Ascending aorta (tissue), 2 donors: ENCODE measurements around the gene ARL2. TPM values are rescaled to one million over a fixed set of nuclear protein-coding genes. Genes with fewer than 3 reads are reported as not detected.

Source experiments
- DNase-seq, 2 donors: peaks; one replicate each; pipeline ENCODE4 v3.0.0-alpha.2; 2019; ENCODE audit warnings: low spot score in 2 of 2
- H3K27ac ChIP-seq, 2 donors: fragments of 200-600 bp; sonication (generic); one replicate each; pipeline ENCODE4 v1.5.1; 2016 to 2017; ENCODE audit warnings: mild to moderate bottlenecking in 1 of 2
- H3K27me3 ChIP-seq: fragments of 200-600 bp; sonication (generic); one replicate; pipeline ENCODE4 v1.5.1; 2017
- H3K36me3 ChIP-seq, 2 donors: fragments of 200-600 bp; sonication (generic); one replicate each; pipeline ENCODE4 v1.5.1; 2016
- H3K4me1 ChIP-seq, 2 donors: fragments of 200-600 bp; sonication (generic); one replicate each; pipeline ENCODE4 v1.5.1; 2016 to 2017; ENCODE audit warnings: mild to moderate bottlenecking in 1 of 2
- H3K4me3 ChIP-seq, 2 donors: fragments of 200-600 bp; sonication (generic); one replicate each; pipeline ENCODE4 v1.5.1; 2016 to 2017; ENCODE audit warnings: mild to moderate bottlenecking in 1 of 2
- H3K9me3 ChIP-seq, 2 donors: fragments of 200-600 bp; sonication (generic); one replicate each; pipeline ENCODE4 v1.5.1; 2016
- intact Hi-C: fragments of 100-400 bp; cut with DNase I; formaldehyde crosslinking; loops from one replicate; pipeline ENCODE4 v1.15.1; 2023
- total RNA-seq: library from RNA; depleted of rRNA; stranded (reverse); fragments of >200 nt; gene quantifications from one replicate; pipeline ENCODE4 v1.1.0, GENCODE V29; 2016
- TF ChIP-seq, protein P1 (sequence below), 3 experiments: fragments of 200-600 bp in 2 of 3; fragments of 450-650 bp in 1 of 3; sonication (generic) in 2 of 3; IDR thresholded peaks; one replicate each; pipeline ENCODE4 v1.5.1; 2016 to 2019; ENCODE audit warnings: antibody characterized with exemption in 3 of 3, mild to moderate bottlenecking in 1 of 3, moderate library complexity in 1 of 3

Gene ARL2
- total RNA-seq, 1 donor from 2014 or later: 187 TPM

DNA sequence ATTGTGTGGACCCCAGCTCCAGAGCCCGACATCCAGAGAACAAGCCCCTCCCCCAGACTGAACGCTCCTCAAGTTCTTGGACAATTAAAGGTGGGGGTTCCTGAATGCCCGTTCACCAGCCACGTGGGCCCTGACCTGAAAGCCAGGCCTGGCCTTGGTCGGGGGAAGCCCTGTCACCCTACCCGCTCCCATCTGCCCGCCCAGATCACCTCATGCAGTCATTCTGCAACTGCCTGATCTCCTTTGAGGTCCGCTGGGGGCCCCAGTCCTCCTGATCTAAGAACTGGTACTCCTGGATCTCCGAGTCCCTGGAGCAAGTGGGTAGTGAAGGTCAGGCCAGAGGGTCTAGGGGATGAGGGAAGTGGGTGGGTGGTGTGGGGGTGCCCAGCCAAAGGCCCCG lies 53.5 kb downstream of the ARL2 start:
- H3K4me3 ChIP-seq: no peak overlapping the region
- intact Hi-C loops: no loop called here
- no peak overlapping the region for H3K27ac ChIP-seq
- TF ChIP-seq, protein P1, sequence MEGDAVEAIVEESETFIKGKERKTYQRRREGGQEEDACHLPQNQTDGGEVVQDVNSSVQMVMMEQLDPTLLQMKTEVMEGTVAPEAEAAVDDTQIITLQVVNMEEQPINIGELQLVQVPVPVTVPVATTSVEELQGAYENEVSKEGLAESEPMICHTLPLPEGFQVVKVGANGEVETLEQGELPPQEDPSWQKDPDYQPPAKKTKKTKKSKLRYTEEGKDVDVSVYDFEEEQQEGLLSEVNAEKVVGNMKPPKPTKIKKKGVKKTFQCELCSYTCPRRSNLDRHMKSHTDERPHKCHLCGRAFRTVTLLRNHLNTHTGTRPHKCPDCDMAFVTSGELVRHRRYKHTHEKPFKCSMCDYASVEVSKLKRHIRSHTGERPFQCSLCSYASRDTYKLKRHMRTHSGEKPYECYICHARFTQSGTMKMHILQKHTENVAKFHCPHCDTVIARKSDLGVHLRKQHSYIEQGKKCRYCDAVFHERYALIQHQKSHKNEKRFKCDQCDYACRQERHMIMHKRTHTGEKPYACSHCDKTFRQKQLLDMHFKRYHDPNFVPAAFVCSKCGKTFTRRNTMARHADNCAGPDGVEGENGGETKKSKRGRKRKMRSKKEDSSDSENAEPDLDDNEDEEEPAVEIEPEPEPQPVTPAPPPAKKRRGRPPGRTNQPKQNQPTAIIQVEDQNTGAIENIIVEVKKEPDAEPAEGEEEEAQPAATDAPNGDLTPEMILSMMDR (IDR thresholded peaks at IDR 0.05): no peak
- H3K27me3 ChIP-seq: no peaks in the 10 kb centered on the region
- H3K9me3 ChIP-seq: no peaks in the 10 kb centered on the region
- no peaks in the 10 kb centered on the region for H3K4me1 ChIP-seq
- no peaks in the 10 kb centered on the region for H3K36me3 ChIP-seq
- DNase-seq: no peak

DNA sequence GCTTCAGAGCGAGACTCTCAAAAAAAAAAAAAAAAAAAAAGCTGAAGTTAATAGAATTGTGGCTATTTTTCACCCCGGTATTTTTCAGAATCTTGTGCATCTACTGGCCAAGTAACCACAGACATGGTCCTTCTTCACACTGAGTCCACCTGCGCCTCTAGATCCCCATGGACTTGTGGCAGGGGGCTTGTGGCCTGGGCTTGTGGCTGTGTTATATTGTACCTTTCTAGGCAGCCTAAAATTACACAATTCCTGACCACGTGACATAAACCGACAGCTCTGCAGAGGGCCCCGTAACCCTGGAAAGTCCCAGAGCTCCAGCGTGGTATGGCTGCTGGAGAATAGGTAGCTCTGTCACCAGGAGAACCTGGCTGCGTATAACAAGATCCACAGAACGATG lies 55.3 kb downstream of the ARL2 start:
- Histone ChIP-seq H3K27me3 (no peaks in the 10 kb centered on the region), H3K4me3 (no peak overlapping the region), H3K27ac (no peak overlapping the region), H3K9me3 (no peaks in the 10 kb centered on the region), H3K36me3 (no peaks in the 10 kb centered on the region), H3K4me1 (no peaks in the 10 kb centered on the region)
- intact Hi-C loops: no loop called here
- TF ChIP-seq, protein P1 (IDR thresholded peaks at IDR 0.05): no peak
- DNase-seq: no peak

Other genes with a start within 250 kb of the ARL2 start
- gene SF1, start 235.6 kb upstream of the ARL2 start, total RNA-seq: 332 TPM
- 34.0 TPM for gene MAP4K2, start 210.9 kb upstream of the ARL2 start, total RNA-seq
- 36.6 TPM for gene MEN1, start 203.6 kb upstream of the ARL2 start, total RNA-seq
- gene CDC42BPG, start 169.5 kb upstream of the ARL2 start, total RNA-seq: not detected
- 216 TPM for gene EHD1, start 135.5 kb upstream of the ARL2 start, total RNA-seq
- 39.5 TPM for gene ATG2A, start 97.0 kb upstream of the ARL2 start, total RNA-seq
- gene PPP2R5B, start 89.5 kb upstream of the ARL2 start, total RNA-seq: 115 TPM
- not detected for gene GPHA2, start 78.3 kb upstream of the ARL2 start, total RNA-seq
- not detected for gene MAJIN, start 42.1 kb upstream of the ARL2 start, total RNA-seq
- gene BATF2, start 17.2 kb upstream of the ARL2 start, total RNA-seq: 0.21 TPM
- gene SNX15, start 13.3 kb downstream of the ARL2 start, total RNA-seq: 25.1 TPM
- 19.6 TPM for gene SAC3D1, start 27.1 kb downstream of the ARL2 start, total RNA-seq
- 56.8 TPM for gene NAALADL1, start 44.4 kb downstream of the ARL2 start, total RNA-seq
- not detected for gene CDCA5, start 69.9 kb downstream of the ARL2 start, total RNA-seq
- 93.6 TPM for gene ZFPL1, start 70.1 kb downstream of the ARL2 start, total RNA-seq
- 226 TPM for gene VPS51, start 82.1 kb downstream of the ARL2 start, total RNA-seq
- 10.6 TPM for gene TM7SF2, start 97.7 kb downstream of the ARL2 start, total RNA-seq
- gene ZNHIT2, start 103.5 kb downstream of the ARL2 start, total RNA-seq: 35.3 TPM
- 1,253 TPM for gene FAU, start 108.0 kb downstream of the ARL2 start, total RNA-seq
- gene MRPL49, start 108.2 kb downstream of the ARL2 start, total RNA-seq: 43.2 TPM
- 229 TPM for gene SYVN1, start 120.4 kb downstream of the ARL2 start, total RNA-seq
- not detected for gene SPDYC, start 156.1 kb downstream of the ARL2 start, total RNA-seq
- gene CAPN1, start 167.8 kb downstream of the ARL2 start, total RNA-seq: 239 TPM
- 27.4 TPM for gene POLA2, start 247.8 kb downstream of the ARL2 start, total RNA-seq